T-cell (primary cell): ENCODE measurements around the gene PTPRD. TPM values are rescaled to one million over a fixed set of nuclear protein-coding genes. Genes with fewer than 3 reads are reported as not detected.

ENCODE experiments used
- ATAC-seq, 4 experiments: fragments of 200-7000 bp in 3 of 4; fragments of 150-1000 bp in 1 of 4; cut with Tn5 transposase; replicated peaks in 1 of 4; 1 replicate in 3 of 4; 2 replicates in 1 of 4; pipeline ENCODE4 v1.10.0; 2021; ENCODE audit warnings: moderate library complexity in 3 of 4, mild to moderate bottlenecking in 2 of 4, moderate number of reproducible peaks in 1 of 4
- CTCF ChIA-PET, 2 donors: fragments of 300-600 bp; sonication (Branson Sonifier 250); formaldehyde crosslinking; loops; one replicate each; lab custom pipeline; 2022; ENCODE audit warnings: antibody characterized with exemption in 2 of 2; lab: Charles Lee
- POLR2A ChIA-PET, 2 donors: fragments of 300-600 bp; sonication (Branson Sonifier 250); formaldehyde crosslinking; loops; one replicate each; lab custom pipeline; 2022; ENCODE audit warnings: antibody characterized with exemption in 2 of 2; lab: Charles Lee
- DNase-seq, 35 experiments: peaks; one replicate each; pipeline versions ENCODE4 v3.0.0 to v3.0.0-alpha.2; 2013 to 2023
- H3K27ac ChIP-seq: one replicate; pipeline ENCODE4 v1.5.1; 2013; ENCODE audit warnings: low read length
- H3K27me3 ChIP-seq, 2 experiments: replicated peaks in 1 of 2; 1 replicate in 1 of 2; 2 replicates in 1 of 2; pipeline versions ENCODE4 v1.6.1 to v1.7.0; 2013; ENCODE audit warnings: low read length in 1 of 2, mixed read lengths in 1 of 2; ENCODE audit not compliant: control insufficient read depth in 2 of 2, insufficient read depth in 2 of 2; ENCODE audit errors: extremely low read depth in 1 of 2
- H3K36me3 ChIP-seq, 2 donors: 1 replicate in 1 of 2; 2 replicates in 1 of 2; pipeline versions ENCODE4 v1.6.1 to v1.7.0; 2013; ENCODE audit warnings: low read length in 1 of 2; ENCODE audit not compliant: control insufficient read depth in 2 of 2, insufficient read depth in 1 of 2; ENCODE audit errors: extremely low read depth in 1 of 2
- H3K4me1 ChIP-seq, 2 experiments: 1 replicate in 1 of 2; 2 replicates in 1 of 2; pipeline versions ENCODE4 v1.6.1 to v1.7.0; 2013; ENCODE audit warnings: low read length in 2 of 2, mixed read lengths in 1 of 2; ENCODE audit not compliant: insufficient read depth in 2 of 2, control insufficient read depth in 1 of 2; ENCODE audit errors: extremely low read depth in 1 of 2
- H3K4me3 ChIP-seq, 2 donors: 1 replicate in 1 of 2; 2 replicates in 1 of 2; pipeline versions ENCODE4 v1.5.1 to v1.7.0; 2013; ENCODE audit warnings: mild to moderate bottlenecking in 2 of 2, low read length in 1 of 2, moderate library complexity in 1 of 2; ENCODE audit not compliant: control insufficient read depth in 1 of 2; ENCODE audit errors: extremely low read depth in 1 of 2
- H3K9me3 ChIP-seq: 2 replicates; pipeline ENCODE4 v1.7.0; 2013
- H3K27ac Mint-ChIP-seq, 2 donors: one replicate each; pipeline ENCODE4 v1.8.0; 2020 to 2021; ENCODE audit warnings: mild to moderate bottlenecking in 2 of 2, mixed read lengths in 2 of 2
- H3K27me3 Mint-ChIP-seq, 2 donors: one replicate each; pipeline ENCODE4 v1.8.0; 2021 to 2022; ENCODE audit warnings: mixed read lengths in 2 of 2
- H3K36me3 Mint-ChIP-seq: one replicate; pipeline ENCODE4 v1.8.0; 2021; ENCODE audit warnings: mixed read lengths
- H3K4me1 Mint-ChIP-seq, 3 donors: one replicate each; pipeline ENCODE4 v1.8.0; 2020 to 2022; ENCODE audit warnings: mixed read lengths in 3 of 3, mild to moderate bottlenecking in 1 of 3
- H3K4me3 Mint-ChIP-seq, 3 donors: one replicate each; pipeline ENCODE4 v1.8.0; 2020 to 2022; ENCODE audit warnings: mild to moderate bottlenecking in 3 of 3, mixed read lengths in 3 of 3, moderate library complexity in 3 of 3
- H3K9me3 Mint-ChIP-seq, 3 donors: one replicate each; pipeline ENCODE4 v1.8.0; 2020 to 2022; ENCODE audit warnings: mixed read lengths in 3 of 3
- WGBS: methylation state at CpG from one replicate; pipeline ENCODE4 v1.1.5; 2013; ENCODE audit warnings: missing lambda C conversion rate; ENCODE audit not compliant: insufficient coverage; 5-methylcytosine and 5-hydroxymethylcytosine counted together
- total RNA-seq, 35 experiments: library from RNA in 6 of 35; stranded (reverse) in 6 of 35; fragments of 120-200 nt in 1 of 35; gene quantifications; one replicate each; pipeline versions ENCODE4 v1.2.1 to v1.2.4 and lab custom pipeline; 2013 to 2026

PTPRD gene
- total RNA-seq, 5 donors from 2014 or later (not counting 1 experiment from before 2014, with no cell fraction given), result 0.13 to 0.61 (median 0.38) TPM; not detected in 2

- POLR2A ChIA-PET, result no interaction called here
Observed at GRCh38 chr9:8356406-8356805, 2256.4 kb downstream of the PTPRD start.

GRCh38 chr9:8351436-8351835 lies 2261.4 kb downstream of the PTPRD start:
- H3K9me3 Mint-ChIP-seq, result no peaks in the 10 kb centered on the region
- Histone ChIP-seq H3K4me3 (no peak overlapping the region), H3K27ac (no peak overlapping the region), H3K27me3 (no peaks in the 10 kb centered on the region), H3K9me3 (no peaks in the 10 kb centered on the region), H3K36me3 (no peaks in the 10 kb centered on the region), H3K4me1 (no peaks in the 10 kb centered on the region)
- H3K4me3 Mint-ChIP-seq, result no peak overlapping the region
- no peak for ATAC-seq
- no peaks in the 10 kb centered on the region for H3K36me3 Mint-ChIP-seq
- no peaks in the 10 kb centered on the region for H3K4me1 Mint-ChIP-seq
- ChIA-PET CTCF (interaction anchor here (0.7 kb wide), 2 partner anchors 67 to 674 kb away, joined by 3 read pairs; no protein-coding TSS in a partner anchor), POLR2A (interaction anchor here in 1 of 2 donors (0.7 kb wide), 1 partner anchor 108 kb away, joined by 12 read pairs; no protein-coding TSS in a partner anchor)
- no peak overlapping the region for H3K27ac Mint-ChIP-seq
- DNase-seq, result no peak
- peaks cover 0 to 5% of the 10 kb centered on the region in 2 donors for H3K27me3 Mint-ChIP-seq

More at GRCh38 chr9:8356406-8356805, 2256.4 kb downstream of the PTPRD start:
- H3K27me3 Mint-ChIP-seq, result no peaks in the 10 kb centered on the region
- Histone ChIP-seq H3K4me3 (no peak overlapping the region), H3K27ac (no peak overlapping the region), H3K27me3 (no peaks in the 10 kb centered on the region), H3K36me3 (no peaks in the 10 kb centered on the region), H3K9me3 (no peaks in the 10 kb centered on the region), H3K4me1 (no peaks in the 10 kb centered on the region)
- DNase-seq, result no peak
- CTCF ChIA-PET, result no interaction called here
- ATAC-seq, result no peak
- no peak overlapping the region for H3K4me3 Mint-ChIP-seq
- no peaks in the 10 kb centered on the region for H3K36me3 Mint-ChIP-seq
- no peaks in the 10 kb centered on the region for H3K9me3 Mint-ChIP-seq
- H3K27ac Mint-ChIP-seq, result no peak overlapping the region
- H3K4me1 Mint-ChIP-seq, result no peaks in the 10 kb centered on the region

- peaks cover 0 to 5% of the 10 kb centered on the region in 2 donors for H3K27me3 Mint-ChIP-seq
- H3K27ac ChIP-seq, result no peak overlapping the region
- H3K4me1 ChIP-seq, result no peaks in the 10 kb centered on the region
- ATAC-seq (no peak), DNase-seq (no peak)
- CTCF ChIA-PET, result interaction anchor here in 1 of 2 donors (0.7 kb wide), 1 partner anchor 338 kb away, joined by 4 read pairs; no protein-coding TSS in a partner anchor
- H3K27me3 ChIP-seq, result no peaks in the 10 kb centered on the region
- no peaks in the 10 kb centered on the region for H3K9me3 ChIP-seq
- no peaks in the 10 kb centered on the region for H3K4me1 Mint-ChIP-seq
- no peaks in the 10 kb centered on the region for H3K36me3 ChIP-seq
- WGBS, result no CpG with 5 or more reads among the region's 4 CpGs
- H3K4me3 Mint-ChIP-seq, result no peak overlapping the region
- H3K36me3 Mint-ChIP-seq, result no peaks in the 10 kb centered on the region
- no peak overlapping the region for H3K27ac Mint-ChIP-seq
- POLR2A ChIA-PET, result no interaction called here
- no peaks in the 10 kb centered on the region for H3K9me3 Mint-ChIP-seq
- no peak overlapping the region for H3K4me3 ChIP-seq
Observed at GRCh38 chr9:8349901-8350300, 2262.9 kb downstream of the PTPRD start.

GRCh38 chr9:8349376-8349775 lies 2263.4 kb downstream of the PTPRD start:
- no peak for ATAC-seq
- Mint-ChIP-seq H3K36me3 (no peaks in the 10 kb centered on the region), H3K27me3 (peaks cover 0 to 5% of the 10 kb centered on the region in 2 donors), H3K4me1 (no peaks in the 10 kb centered on the region), H3K4me3 (no peak overlapping the region), H3K27ac (no peak overlapping the region), H3K9me3 (no peaks in the 10 kb centered on the region)
- CTCF ChIA-PET, result no interaction called here
- no peaks in the 10 kb centered on the region for H3K27me3 ChIP-seq
- no peak overlapping the region for H3K27ac ChIP-seq
- POLR2A ChIA-PET, result no interaction called here
- no peak for DNase-seq
- H3K9me3 ChIP-seq, result no peaks in the 10 kb centered on the region
- no peaks in the 10 kb centered on the region for H3K4me1 ChIP-seq
- WGBS, result no CpG with 5 or more reads among the region's 2 CpGs
- H3K36me3 ChIP-seq, result no peaks in the 10 kb centered on the region
- H3K4me3 ChIP-seq, result no peak overlapping the region

- no peaks in the 10 kb centered on the region for H3K9me3 Mint-ChIP-seq
- H3K36me3 ChIP-seq, result no peaks in the 10 kb centered on the region
- ATAC-seq (no peak), DNase-seq (no peak)
- H3K27ac ChIP-seq, result no peak overlapping the region
- ChIA-PET CTCF (no interaction called here), POLR2A (no interaction called here)
- H3K27me3 Mint-ChIP-seq, result peaks cover 0 to 5% of the 10 kb centered on the region in 2 donors
- H3K4me1 Mint-ChIP-seq, result no peaks in the 10 kb centered on the region
- H3K27ac Mint-ChIP-seq, result no peak overlapping the region
- WGBS, result 100% methylated on average over 1 of the region's 4 CpGs
- no peak overlapping the region for H3K4me3 Mint-ChIP-seq
- H3K4me3 ChIP-seq, result no peak overlapping the region
- no peaks in the 10 kb centered on the region for H3K27me3 ChIP-seq
- no peaks in the 10 kb centered on the region for H3K4me1 ChIP-seq
- H3K9me3 ChIP-seq, result no peaks in the 10 kb centered on the region
- no peaks in the 10 kb centered on the region for H3K36me3 Mint-ChIP-seq
Observed at GRCh38 chr9:8348756-8349155, 2264.0 kb downstream of the PTPRD start.

- Mint-ChIP-seq H3K9me3 (no peaks in the 10 kb centered on the region), H3K36me3 (no peaks in the 10 kb centered on the region), H3K27ac (no peak overlapping the region), H3K27me3 (peaks cover 0 to 5% of the 10 kb centered on the region in 2 donors), H3K4me1 (no peaks in the 10 kb centered on the region), H3K4me3 (no peak overlapping the region)
- ATAC-seq, result no peak
- Histone ChIP-seq H3K27me3 (no peaks in the 10 kb centered on the region), H3K4me3 (no peak overlapping the region), H3K36me3 (no peaks in the 10 kb centered on the region), H3K9me3 (no peaks in the 10 kb centered on the region), H3K27ac (no peak overlapping the region), H3K4me1 (no peaks in the 10 kb centered on the region)
- no peak for DNase-seq
- WGBS, result no CpG with 5 or more reads among the region's 4 CpGs
- POLR2A ChIA-PET, result no interaction called here
- CTCF ChIA-PET, result no interaction called here
Observed at GRCh38 chr9:8346296-8346695, 2266.5 kb downstream of the PTPRD start.
